Ishikawa (cell line): ENCODE results near the gene STARD3.

Experiments
- CEBPB ChIP-seq: IDR thresholded peaks from 2 replicates; pipeline ENCODE4 v1.6.1; 2012
- CREB1 ChIP-seq: IDR thresholded peaks from 2 replicates; pipeline ENCODE4 v1.6.1; 2012; ENCODE audit warnings: low read depth
- EGR1 ChIP-seq: IDR thresholded peaks from 2 replicates; pipeline ENCODE4 v1.6.1; 2012
- EP300 ChIP-seq: IDR thresholded peaks from 2 replicates; pipeline ENCODE4 v1.6.1; 2012; ENCODE audit warnings: borderline replicate concordance
- FOXM1 ChIP-seq: IDR thresholded peaks from 2 replicates; pipeline ENCODE4 v1.6.1; 2012; ENCODE audit warnings: low read depth, borderline replicate concordance
- NFIC ChIP-seq: IDR thresholded peaks from 2 replicates; pipeline ENCODE4 v1.6.1; 2012
- RAD21 ChIP-seq: IDR thresholded peaks from 2 replicates; pipeline ENCODE4 v1.6.1; 2012; ENCODE audit warnings: low read depth
- TAF1 ChIP-seq: IDR thresholded peaks from 2 replicates; pipeline ENCODE4 v1.6.1; 2012; ENCODE audit warnings: low read depth, mild to moderate bottlenecking
- TCF12 ChIP-seq: IDR thresholded peaks from 2 replicates; pipeline ENCODE4 v1.6.1; 2012; ENCODE audit warnings: low read depth
- TEAD4 ChIP-seq: IDR thresholded peaks from 2 replicates; pipeline ENCODE4 v1.6.1; 2012
- YY1 ChIP-seq: IDR thresholded peaks from 2 replicates; pipeline ENCODE4 v1.6.1; 2012; ENCODE audit warnings: low read depth
- ZBTB7A ChIP-seq: IDR thresholded peaks from 2 replicates; pipeline ENCODE4 v1.6.1; 2012; ENCODE audit warnings: low read depth
- TF ChIP-seq, protein P1 (sequence below): IDR thresholded peaks from 2 replicates; pipeline ENCODE4 v1.6.1; 2012
- TF ChIP-seq, protein P2 (sequence below): IDR thresholded peaks from 2 replicates; pipeline ENCODE4 v1.6.1; 2012; ENCODE audit warnings: low read depth, mild to moderate bottlenecking
- TF ChIP-seq, protein P3 (sequence below): IDR thresholded peaks from 2 replicates; pipeline ENCODE4 v1.6.1; 2012

Gene STARD3

DNA sequence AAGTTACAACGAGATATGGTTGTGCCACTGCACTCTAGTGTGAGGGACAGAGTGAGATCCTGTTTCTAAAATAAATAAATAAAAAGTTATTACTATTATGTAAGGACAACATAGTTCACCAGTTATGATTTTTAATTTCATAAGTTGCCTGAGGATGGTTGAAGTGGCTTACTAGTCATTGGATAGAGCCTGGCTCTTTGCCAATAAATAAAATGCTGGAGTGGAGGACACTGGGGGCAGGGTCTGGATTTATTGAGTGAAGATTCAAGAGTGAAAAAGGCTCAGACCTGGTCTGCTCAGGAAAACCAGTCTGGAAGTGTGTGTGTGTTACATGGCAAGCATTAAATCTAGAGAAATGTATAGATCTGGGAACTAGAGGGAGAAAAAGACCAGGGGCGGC, 2.1 kb downstream of the STARD3 start:
- TF ChIP-seq EP300 (no peak), CEBPB (no peak), FOXM1 (no peak), TEAD4 (no peak), CREB1 (no peak), NFIC (0 out of 2 replicates have a peak, but pooled peaks have one; percentile 18), RAD21 (no peak)

- no peak for TF ChIP-seq TAF1
- TF ChIP-seq, protein P1, sequence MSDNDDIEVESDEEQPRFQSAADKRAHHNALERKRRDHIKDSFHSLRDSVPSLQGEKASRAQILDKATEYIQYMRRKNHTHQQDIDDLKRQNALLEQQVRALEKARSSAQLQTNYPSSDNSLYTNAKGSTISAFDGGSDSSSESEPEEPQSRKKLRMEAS = no peak
- TF ChIP-seq, protein P2, sequence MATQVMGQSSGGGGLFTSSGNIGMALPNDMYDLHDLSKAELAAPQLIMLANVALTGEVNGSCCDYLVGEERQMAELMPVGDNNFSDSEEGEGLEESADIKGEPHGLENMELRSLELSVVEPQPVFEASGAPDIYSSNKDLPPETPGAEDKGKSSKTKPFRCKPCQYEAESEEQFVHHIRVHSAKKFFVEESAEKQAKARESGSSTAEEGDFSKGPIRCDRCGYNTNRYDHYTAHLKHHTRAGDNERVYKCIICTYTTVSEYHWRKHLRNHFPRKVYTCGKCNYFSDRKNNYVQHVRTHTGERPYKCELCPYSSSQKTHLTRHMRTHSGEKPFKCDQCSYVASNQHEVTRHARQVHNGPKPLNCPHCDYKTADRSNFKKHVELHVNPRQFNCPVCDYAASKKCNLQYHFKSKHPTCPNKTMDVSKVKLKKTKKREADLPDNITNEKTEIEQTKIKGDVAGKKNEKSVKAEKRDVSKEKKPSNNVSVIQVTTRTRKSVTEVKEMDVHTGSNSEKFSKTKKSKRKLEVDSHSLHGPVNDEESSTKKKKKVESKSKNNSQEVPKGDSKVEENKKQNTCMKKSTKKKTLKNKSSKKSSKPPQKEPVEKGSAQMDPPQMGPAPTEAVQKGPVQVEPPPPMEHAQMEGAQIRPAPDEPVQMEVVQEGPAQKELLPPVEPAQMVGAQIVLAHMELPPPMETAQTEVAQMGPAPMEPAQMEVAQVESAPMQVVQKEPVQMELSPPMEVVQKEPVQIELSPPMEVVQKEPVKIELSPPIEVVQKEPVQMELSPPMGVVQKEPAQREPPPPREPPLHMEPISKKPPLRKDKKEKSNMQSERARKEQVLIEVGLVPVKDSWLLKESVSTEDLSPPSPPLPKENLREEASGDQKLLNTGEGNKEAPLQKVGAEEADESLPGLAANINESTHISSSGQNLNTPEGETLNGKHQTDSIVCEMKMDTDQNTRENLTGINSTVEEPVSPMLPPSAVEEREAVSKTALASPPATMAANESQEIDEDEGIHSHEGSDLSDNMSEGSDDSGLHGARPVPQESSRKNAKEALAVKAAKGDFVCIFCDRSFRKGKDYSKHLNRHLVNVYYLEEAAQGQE = no peak
- TF ChIP-seq, protein P3, sequence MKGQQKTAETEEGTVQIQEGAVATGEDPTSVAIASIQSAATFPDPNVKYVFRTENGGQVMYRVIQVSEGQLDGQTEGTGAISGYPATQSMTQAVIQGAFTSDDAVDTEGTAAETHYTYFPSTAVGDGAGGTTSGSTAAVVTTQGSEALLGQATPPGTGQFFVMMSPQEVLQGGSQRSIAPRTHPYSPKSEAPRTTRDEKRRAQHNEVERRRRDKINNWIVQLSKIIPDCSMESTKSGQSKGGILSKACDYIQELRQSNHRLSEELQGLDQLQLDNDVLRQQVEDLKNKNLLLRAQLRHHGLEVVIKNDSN = no peak
- TF ChIP-seq YY1 = no peak
Measured at GRCh38 chr17:39639566-39640458, 2.9 kb downstream of the STARD3 start.

DNA sequence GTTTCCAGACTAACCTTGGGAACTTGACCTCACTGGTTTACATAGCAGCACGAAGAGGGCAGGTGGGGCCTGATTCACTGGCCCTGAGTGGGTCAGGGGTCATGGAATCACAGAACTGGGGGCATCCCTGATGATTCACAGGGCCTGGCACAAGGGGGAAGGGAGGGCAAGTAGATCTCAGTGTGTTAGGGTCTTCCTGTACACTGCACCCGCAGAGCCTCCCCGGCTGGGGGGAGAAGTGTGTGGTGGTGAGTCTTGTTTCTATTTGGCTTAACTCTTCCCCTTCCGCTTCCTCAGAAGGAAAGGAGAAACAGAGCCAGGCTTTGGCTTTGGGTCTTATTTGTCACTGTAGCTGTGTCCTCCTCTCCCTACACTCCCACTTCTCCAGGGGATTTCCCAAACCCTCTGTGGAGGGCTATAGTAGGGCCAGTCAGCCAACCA, 3.7 kb downstream of the STARD3 start:
- no peak for TF ChIP-seq TAF1
- TF ChIP-seq RAD21 = no peak
- TF ChIP-seq TEAD4 = no peak
- no peak for TF ChIP-seq CEBPB
- TF ChIP-seq, protein P3 = no peak
- no peak for TF ChIP-seq YY1
- no peak for TF ChIP-seq EGR1
- TF ChIP-seq EP300 = no peak
- TF ChIP-seq TCF12 = no peak
- no peak for TF ChIP-seq FOXM1
- TF ChIP-seq, protein P2 = no peak
- TF ChIP-seq CREB1 = no peak
- TF ChIP-seq NFIC = no peak

DNA sequence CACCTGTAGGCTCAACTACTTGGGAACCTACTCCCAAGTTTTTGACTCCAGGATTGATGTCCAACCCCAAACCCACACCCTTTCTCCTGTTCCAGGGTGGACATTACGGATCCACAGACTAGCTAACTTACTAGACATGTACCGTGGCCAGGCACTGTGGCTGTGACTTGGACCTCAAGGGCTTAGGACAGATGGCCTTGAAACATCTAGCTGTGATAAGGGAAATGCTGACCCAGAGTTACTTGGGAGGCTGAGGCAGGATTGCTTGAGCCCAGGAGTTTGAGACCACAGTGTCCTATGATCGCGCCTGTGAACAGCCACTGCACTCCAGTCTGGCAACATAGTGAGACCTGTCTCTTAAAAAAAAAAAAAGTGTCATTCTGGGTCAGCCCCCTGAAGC, 4.2 kb downstream of the STARD3 start:
- TF ChIP-seq TCF12 (no peak), TAF1 (no peak), ZBTB7A (no peak), YY1 (no peak), EP300 (no peak), EGR1 (no peak), CREB1 (no peak), NFIC (no peak), TEAD4 (no peak)
- TF ChIP-seq, protein P1 = no peak
- TF ChIP-seq, protein P2 = no peak
